ENCODE data around the gene KLF18. TPM values are rescaled to one million over a fixed set of nuclear protein-coding genes. Genes with fewer than 3 reads are reported as not detected.

KLF18 gene
- total RNA-seq, 2 experiments from 2014 or later = not detected

DNA sequence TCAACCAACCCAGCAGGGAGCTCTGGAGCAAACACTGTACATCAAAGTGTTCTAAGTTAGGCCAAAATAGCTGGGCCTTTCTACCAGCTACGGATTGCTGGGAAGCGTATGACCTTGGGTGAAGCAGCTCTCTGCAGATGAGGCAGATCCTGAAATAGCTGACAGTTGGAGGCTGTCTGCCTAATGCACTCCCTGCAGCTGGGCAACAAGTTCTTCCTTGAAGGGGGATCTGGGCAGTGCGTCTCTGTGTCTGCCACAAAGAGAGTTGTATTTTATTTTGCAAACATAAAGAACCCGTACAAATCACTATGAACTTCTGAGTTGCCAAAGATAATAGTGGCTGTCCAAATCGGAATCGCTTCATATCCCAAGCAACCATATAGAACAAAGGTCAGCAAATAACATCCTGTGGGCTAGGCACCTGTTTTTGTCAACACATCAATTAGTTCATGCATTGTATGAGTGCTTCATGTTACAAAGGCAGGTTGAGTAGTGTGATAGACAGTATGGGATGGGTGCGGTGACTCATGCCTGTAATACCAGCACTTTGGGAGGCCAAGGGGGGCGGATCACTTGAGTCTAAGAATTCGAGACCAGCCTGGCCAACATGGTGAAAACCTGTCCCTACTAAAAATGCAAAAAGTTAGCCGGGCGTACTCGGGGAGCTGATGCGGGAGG, 51.9 kb downstream of the KLF18 start:
- POLR2A ChIA-PET = no interaction called here
- CTCF ChIA-PET = no interaction called here

Other genes starting within 250 kb of the KLF18 start
- under 1 TPM in 1 of 2 experiments, not detected in 1; 0.15 TPM for gene ARTN, start 207.8 kb downstream of the KLF18 start, total RNA-seq
- 10 to 100 TPM; 24.9 to 29.1 TPM for gene IPO13, start 194.7 kb downstream of the KLF18 start, total RNA-seq
- gene DPH2, start 171.6 kb downstream of the KLF18 start, total RNA-seq = 10 to 100 TPM; 74.5 to 79.7 TPM
- gene ATP6V0B, start 166.7 kb downstream of the KLF18 start, total RNA-seq = 100 to 1,000 TPM; 194 to 205 TPM
- gene B4GALT2, start 162.4 kb downstream of the KLF18 start, total RNA-seq = 10 to 100 TPM; 44.7 to 45.4 TPM
- gene CCDC24, start 150.0 kb downstream of the KLF18 start, total RNA-seq = 1 to 10 TPM; 2.9 to 3.1 TPM
- 10 to 100 TPM; 11.0 to 12.2 TPM for gene SLC6A9, start 110.2 kb downstream of the KLF18 start, total RNA-seq
- not detected for gene KLF17, start 22.8 kb downstream of the KLF18 start, total RNA-seq
- gene DMAP1, start 71.8 kb upstream of the KLF18 start, total RNA-seq = 10 to 100 TPM; 31.4 to 32.2 TPM
- gene ERI3, start 213.6 kb upstream of the KLF18 start, total RNA-seq = 10 to 100 TPM; 50.6 to 53.4 TPM

Data from activated CD8-positive, alpha-beta memory T cell treated with anti-CD3 and anti-CD28 coated beads for 36 hours (primary cell).